Activated T-helper 1 cell treated with anti-CD3 and anti-CD28 coated beads, Interleukin-12 subunit alpha, Interleukin-12 subunit beta, Interleukin-2, Interleukin-4 antibody, amounts not matched to agents 30 ng/mL and 10 ng/mL and 1 ng/mL, durations not matched to agents 14 hours and 24 hours and 36 hours (primary cell): ENCODE data around the gene NUP210. TPM values are rescaled to one million over a fixed set of nuclear protein-coding genes. Genes with fewer than 3 reads are reported as not detected.

Experiments
- DNase-seq: peaks from one replicate; pipeline ENCODE4 v3.0.0; 2021; ENCODE audit warnings: low spot score
- H3K27ac Mint-ChIP-seq: one replicate; pipeline ENCODE4 v1.8.0; 2021; ENCODE audit warnings: mild to moderate bottlenecking, mixed read lengths
- H3K27me3 Mint-ChIP-seq: one replicate; pipeline ENCODE4 v1.8.0; 2022; ENCODE audit warnings: mild to moderate bottlenecking, moderate library complexity, mixed read lengths; ENCODE audit not compliant: insufficient read depth
- H3K36me3 Mint-ChIP-seq: one replicate; pipeline ENCODE4 v1.8.0; 2021; ENCODE audit warnings: low read depth, mixed read lengths
- H3K4me1 Mint-ChIP-seq: one replicate; pipeline ENCODE4 v1.8.0; 2021; ENCODE audit warnings: low read depth, mixed read lengths
- H3K4me3 Mint-ChIP-seq: one replicate; pipeline ENCODE4 v1.8.0; 2021; ENCODE audit warnings: mild to moderate bottlenecking, moderate library complexity, mixed read lengths
- H3K9me3 Mint-ChIP-seq: one replicate; pipeline ENCODE4 v1.8.0; 2021; ENCODE audit warnings: mixed read lengths
- intact Hi-C: fragments of 100-400 bp; cut with micrococcal nuclease; formaldehyde crosslinking; loops from one replicate; pipeline ENCODE4 v1.15.1; 2024
- total RNA-seq: library from RNA; stranded (reverse); gene quantifications from 2 replicates; pipeline ENCODE4 v1.2.3, GENCODE V29; 2022

Gene NUP210
- total RNA-seq, 1 donor from 2014 or later: 152 TPM

DNA sequence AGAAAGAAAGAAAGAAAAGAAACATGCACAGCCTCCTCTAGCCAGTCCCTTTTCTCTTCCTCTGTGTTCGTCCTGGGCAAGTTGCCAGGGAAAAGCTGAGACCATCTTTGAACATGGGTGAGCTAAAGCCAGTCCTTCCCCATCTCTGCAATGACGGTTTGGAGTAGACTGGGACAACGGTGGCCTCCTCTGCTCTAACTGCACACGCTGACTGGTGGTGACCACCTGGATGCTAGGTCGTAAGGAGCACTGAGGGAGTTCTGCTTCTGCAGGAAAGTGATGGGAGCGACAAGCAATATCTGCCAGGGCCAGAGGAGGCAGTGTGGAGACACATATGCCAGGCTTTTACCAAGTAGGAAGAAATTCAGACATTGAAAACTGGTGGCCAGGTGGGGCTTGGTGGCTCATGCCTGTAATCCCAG lies 111.7 kb downstream of the NUP210 start:
- peaks cover 8% of the 10 kb centered on the region for H3K36me3 Mint-ChIP-seq
- H3K4me1 Mint-ChIP-seq: no peaks in the 10 kb centered on the region
- no peaks in the 10 kb centered on the region for H3K27me3 Mint-ChIP-seq
- H3K9me3 Mint-ChIP-seq: no peaks in the 10 kb centered on the region
- no peak overlapping the region for H3K27ac Mint-ChIP-seq
- no peak overlapping the region for H3K4me3 Mint-ChIP-seq
- no peak for DNase-seq
- intact Hi-C loops: loop anchor here (10.0 kb wide), 1 partner anchor 214 kb away; no protein-coding TSS in a partner anchor

DNA sequence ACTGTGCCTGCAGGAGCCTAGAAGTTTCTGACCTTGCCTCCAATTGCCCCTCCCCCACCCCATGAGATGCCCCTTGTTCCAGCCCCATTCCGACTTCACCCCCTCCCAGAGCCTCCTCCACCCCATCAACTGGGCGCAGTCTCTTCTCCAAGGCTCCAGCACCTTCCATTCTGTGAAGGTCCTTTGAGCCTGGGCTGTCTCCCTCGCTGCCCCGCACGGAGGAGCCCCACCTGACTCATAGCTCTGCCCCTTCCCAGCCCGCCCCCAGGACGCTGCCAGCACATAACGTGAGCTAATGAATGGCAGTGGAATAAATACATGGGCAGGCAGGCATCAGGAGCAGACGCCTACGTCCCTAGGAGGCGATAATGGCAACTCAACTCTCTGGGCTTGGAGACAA lies 113.1 kb downstream of the NUP210 start:
- no peaks in the 10 kb centered on the region for H3K9me3 Mint-ChIP-seq
- intact Hi-C loops: loop anchor here (10.0 kb wide), 1 partner anchor 212 kb away; no protein-coding TSS in a partner anchor
- no peak overlapping the region for H3K27ac Mint-ChIP-seq
- no peak overlapping the region for H3K4me3 Mint-ChIP-seq
- H3K27me3 Mint-ChIP-seq: no peaks in the 10 kb centered on the region
- DNase-seq: no peak
- H3K4me1 Mint-ChIP-seq: no peaks in the 10 kb centered on the region
- H3K36me3 Mint-ChIP-seq: peaks cover 8% of the 10 kb centered on the region

DNA sequence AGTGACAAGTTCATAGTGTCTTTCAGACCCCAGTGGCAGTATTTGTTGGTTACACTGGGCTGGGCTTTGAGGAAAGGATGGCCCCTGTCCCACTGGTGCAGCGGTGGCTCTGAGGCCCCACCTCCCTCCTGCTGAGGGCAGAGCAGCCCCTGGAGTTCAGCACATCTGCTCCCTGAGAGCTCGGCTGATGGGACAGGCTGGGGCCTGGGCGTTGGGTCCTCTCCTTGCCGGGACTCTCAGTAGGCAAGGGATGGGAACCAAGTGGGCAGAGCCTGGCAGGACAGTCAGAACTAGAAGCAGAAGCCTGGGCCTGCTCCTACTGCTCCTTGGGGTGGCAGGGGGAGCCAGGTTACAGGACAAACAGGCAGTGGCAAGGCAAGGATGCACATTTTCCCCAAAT lies 114.5 kb downstream of the NUP210 start:
- no peak for DNase-seq
- no peaks in the 10 kb centered on the region for H3K4me1 Mint-ChIP-seq
- no peaks in the 10 kb centered on the region for H3K9me3 Mint-ChIP-seq
- no peak overlapping the region for H3K27ac Mint-ChIP-seq
- no peaks in the 10 kb centered on the region for H3K27me3 Mint-ChIP-seq
- no peak overlapping the region for H3K4me3 Mint-ChIP-seq
- peaks cover 8% of the 10 kb centered on the region for H3K36me3 Mint-ChIP-seq
- intact Hi-C loops: loop anchor here (10.0 kb wide), 1 partner anchor 211 kb away; no protein-coding TSS in a partner anchor

DNA sequence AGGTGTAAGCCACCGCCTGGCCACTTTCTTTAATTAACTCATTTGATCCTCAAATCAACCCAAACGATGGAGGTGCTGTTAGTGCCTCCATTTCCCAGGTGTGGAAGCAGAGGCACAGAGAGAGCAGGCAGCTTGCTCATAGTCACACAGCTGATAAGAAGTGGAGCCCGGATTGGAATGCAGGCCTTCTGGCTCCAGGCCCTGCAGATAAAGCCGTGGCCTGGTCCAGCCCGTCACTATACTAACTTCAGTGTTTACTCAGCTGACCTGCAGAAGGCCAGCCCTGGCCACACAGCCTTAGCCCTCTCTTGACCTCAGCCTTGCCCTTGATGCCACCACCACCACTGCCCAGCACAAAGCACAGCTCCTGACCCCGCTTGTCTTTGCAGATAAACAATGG lies 116.7 kb downstream of the NUP210 start:
- DNase-seq: no peak
- intact Hi-C loops: loop anchor here (10.0 kb wide), 1 partner anchor 209 kb away; no protein-coding TSS in a partner anchor
- no peak overlapping the region for H3K4me3 Mint-ChIP-seq
- H3K27ac Mint-ChIP-seq: no peak overlapping the region
- H3K9me3 Mint-ChIP-seq: no peaks in the 10 kb centered on the region
- H3K36me3 Mint-ChIP-seq: peaks cover 3% of the 10 kb centered on the region
- no peaks in the 10 kb centered on the region for H3K4me1 Mint-ChIP-seq
- H3K27me3 Mint-ChIP-seq: peaks cover 4% of the 10 kb centered on the region

DNA sequence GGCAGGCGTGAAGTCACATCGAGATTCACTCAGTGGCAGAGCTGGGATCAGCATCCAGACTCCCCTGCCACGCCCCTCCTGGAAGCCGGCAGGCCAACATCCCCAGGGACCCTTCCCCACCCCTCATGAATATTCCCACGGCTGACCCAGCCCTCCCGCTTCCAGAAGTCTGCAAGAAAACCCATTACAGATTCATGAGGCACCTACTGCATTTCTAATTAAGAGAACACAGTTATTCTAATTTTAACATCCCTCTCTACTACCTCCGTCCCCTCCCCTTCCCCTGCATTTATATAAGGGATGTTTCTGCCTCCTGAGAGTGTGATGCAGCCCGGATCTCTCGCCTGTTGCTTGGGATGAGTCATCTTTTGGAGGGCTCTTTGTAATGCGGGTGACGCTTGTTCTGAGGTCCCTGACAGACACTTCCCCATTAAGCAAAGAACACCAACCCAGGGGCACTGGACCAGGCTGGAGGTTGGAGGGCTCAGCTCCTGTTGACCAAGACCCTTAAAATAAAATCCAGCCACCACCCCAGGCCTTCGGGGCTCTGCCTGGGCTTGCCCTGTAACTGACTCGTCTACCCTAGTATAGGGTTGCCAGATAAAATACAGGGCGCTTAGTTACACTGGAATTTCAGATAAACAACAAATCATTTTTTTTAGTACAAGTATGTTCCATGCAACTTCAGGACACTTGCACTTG lies 118.7 kb downstream of the NUP210 start:
- Mint-ChIP-seq H3K27ac (no peak overlapping the region), H3K9me3 (no peaks in the 10 kb centered on the region), H3K27me3 (peaks cover 6% of the 10 kb centered on the region), H3K4me3 (no peak overlapping the region), H3K36me3 (no peaks in the 10 kb centered on the region), H3K4me1 (peaks cover 8% of the 10 kb centered on the region)
- DNase-seq: no peak
- intact Hi-C loops: loop anchor here (10.0 kb wide), 1 partner anchor 207 kb away; no protein-coding TSS in a partner anchor

DNA sequence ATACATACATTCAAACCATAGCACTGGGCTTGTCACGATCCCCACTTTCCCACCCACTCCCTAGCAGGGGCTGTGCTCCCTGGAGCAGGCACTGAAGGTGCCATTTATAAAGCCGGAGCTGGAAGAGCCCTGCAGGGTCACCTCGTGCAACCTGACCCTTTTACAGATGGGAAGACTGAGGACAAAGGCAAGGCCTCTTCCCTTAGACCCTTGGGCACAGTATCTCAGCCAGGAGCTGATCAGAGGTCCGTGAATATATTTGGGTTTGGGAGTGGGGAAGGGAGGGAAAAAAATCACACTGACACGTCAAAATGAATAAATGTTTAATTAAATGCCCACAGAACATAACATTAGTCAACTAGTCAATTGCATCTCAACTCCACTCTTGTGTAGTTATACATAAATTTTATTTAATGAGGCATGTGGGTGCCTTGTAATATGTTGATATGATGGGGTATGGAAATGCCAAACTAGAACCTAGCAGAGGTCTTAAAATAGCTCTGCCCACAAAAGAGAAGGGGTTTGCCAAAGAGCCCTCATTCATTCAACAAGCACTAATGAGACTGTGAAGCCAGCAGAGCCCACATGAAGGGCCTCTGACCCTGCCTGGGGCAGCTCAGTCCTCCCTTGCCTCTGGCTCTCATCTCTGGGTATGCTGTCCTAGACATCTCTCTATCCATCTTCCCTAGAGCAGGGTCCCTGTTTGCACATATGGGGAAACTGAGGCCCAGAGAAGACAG lies 119.4 kb downstream of the NUP210 start:
- DNase-seq: no peak
- Mint-ChIP-seq H3K4me1 (peaks cover 9% of the 10 kb centered on the region), H3K36me3 (no peaks in the 10 kb centered on the region), H3K27ac (no peak overlapping the region), H3K9me3 (no peaks in the 10 kb centered on the region), H3K27me3 (peaks cover 6% of the 10 kb centered on the region), H3K4me3 (no peak overlapping the region)
- intact Hi-C loops: loop anchor here (10.0 kb wide), 1 partner anchor 206 kb away; no protein-coding TSS in a partner anchor

DNA sequence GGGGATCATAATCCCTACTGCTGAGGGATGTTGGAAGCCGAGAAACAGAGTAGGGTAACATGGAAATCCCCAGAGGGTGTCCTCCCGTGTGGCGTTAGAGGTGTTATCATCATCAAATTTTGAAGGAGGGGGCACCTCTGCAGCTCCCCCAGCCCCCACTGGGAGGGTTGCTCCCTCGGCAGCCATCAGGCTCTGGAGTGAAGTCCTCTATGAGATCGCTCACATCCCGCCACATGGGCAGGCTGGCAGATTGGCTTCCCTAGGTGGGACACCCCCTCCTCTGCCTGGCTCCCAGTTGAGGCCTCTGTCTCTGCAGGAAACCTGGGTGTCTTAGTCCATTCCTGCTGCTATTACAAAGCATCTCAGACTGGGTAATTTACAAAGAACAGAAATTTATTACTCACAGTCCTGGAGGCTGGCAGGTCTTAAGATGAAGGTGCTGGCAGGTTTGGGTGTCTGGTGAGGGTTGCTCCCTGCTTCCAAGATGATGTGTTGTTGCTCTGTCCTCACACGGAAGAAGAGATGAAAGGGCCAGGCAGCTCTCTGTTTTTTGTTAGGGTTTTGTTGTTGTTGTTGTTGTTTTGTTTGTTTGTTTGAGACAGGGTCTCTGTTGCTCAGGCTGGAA lies 120.5 kb downstream of the NUP210 start:
- no peak for DNase-seq
- Mint-ChIP-seq H3K4me3 (no peak overlapping the region), H3K27me3 (peaks cover 9% of the 10 kb centered on the region), H3K27ac (no peak overlapping the region), H3K4me1 (peaks cover 9% of the 10 kb centered on the region), H3K36me3 (no peaks in the 10 kb centered on the region), H3K9me3 (no peaks in the 10 kb centered on the region)
- intact Hi-C loops: loop anchor here (10.0 kb wide), 1 partner anchor 205 kb away; no protein-coding TSS in a partner anchor

DNA sequence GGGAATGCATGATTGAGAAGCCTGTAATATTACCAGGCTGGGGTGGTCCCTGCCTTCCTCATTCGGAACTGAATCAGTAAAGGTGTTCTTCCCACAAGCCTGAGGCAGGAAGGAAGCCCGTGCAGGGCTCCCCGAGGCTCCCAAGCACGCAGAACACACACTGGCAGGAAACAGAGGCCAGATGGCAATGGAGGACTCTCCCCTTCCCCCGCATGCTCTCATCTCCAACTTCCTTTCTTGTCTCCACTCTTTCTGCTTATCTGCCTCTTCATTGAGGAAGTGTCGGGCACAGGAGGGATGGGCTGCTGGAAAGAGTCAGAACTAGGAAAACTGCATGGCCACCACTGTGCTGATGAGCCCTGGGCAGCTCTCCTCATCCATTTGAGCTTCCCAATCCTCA lies 123.5 kb downstream of the NUP210 start:
- intact Hi-C loops: no loop called here
- no peaks in the 10 kb centered on the region for H3K36me3 Mint-ChIP-seq
- H3K4me3 Mint-ChIP-seq: no peak overlapping the region
- H3K4me1 Mint-ChIP-seq: peaks cover 9% of the 10 kb centered on the region
- H3K9me3 Mint-ChIP-seq: no peaks in the 10 kb centered on the region
- peaks cover 17% of the 10 kb centered on the region for H3K27me3 Mint-ChIP-seq
- no peak for DNase-seq
- H3K27ac Mint-ChIP-seq: no peak overlapping the region

DNA sequence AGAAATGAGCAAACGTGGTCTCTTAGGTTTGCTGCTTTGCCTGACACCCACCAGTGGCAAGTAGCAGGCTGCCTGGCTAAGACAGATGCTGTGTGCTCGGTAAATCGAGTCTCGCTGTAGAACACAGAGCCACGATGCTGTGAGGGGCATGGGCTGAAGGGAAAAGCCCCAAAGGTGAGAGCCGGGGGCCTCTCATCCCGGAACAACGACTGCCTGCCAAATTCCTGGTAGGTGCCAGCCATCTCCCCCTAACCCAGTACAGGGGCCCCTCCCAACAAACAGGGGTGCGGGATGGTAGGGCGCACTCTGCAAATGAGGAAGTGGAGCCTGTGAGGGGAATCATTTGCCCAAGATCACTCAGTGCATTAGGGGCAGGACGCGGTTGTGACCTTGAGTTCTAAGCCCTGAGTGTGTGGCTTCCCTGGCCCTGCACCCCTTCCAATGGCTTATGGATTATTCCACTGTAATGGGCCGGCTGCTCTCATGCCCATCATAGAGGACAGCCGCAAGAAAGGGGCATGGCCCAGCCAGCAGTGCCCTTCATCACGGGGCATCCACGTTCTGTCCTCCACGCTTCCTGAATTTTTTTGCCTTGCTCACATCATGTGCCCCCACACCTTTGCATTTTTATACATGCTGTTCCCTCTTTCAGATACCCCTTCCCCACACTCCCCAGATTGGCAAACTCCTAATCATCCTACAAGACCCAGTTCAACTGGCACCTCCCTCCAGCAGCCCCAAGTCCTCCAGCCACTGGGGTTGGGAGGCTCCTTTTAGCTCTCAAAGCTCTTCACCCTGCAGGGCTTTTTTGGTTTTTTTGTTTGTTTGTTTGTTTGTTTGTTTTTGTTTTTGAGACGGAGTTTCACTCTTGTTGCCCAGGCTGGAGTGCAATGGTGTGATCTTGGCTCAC lies 125.4 kb downstream of the NUP210 start:
- Mint-ChIP-seq H3K36me3 (no peaks in the 10 kb centered on the region), H3K27ac (no peak overlapping the region)

DNA sequence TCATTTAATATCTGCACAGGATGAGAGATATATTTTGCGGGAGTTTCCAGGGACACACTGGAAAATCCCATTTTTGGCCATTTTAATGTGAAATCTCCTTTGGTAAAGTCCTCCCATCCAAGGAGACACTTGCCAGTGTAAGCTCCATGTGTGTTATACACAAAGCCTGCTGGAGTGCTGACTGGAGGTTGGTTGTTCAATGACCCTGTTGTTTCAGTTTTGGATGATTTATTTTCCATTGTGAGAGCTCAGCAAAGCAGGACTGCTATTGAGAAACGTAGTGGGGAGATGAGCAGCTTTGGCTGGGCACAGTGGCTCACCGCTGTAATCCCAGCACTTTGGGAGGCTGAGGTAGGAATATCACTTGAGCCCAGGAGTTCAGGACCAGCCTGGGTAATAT lies 127.7 kb downstream of the NUP210 start:
- no peaks in the 10 kb centered on the region for H3K36me3 Mint-ChIP-seq
- peaks cover 9% of the 10 kb centered on the region for H3K4me1 Mint-ChIP-seq
- H3K9me3 Mint-ChIP-seq: peaks cover 1% of the 10 kb centered on the region
- peaks cover 21% of the 10 kb centered on the region for H3K27me3 Mint-ChIP-seq
- no peak overlapping the region for H3K27ac Mint-ChIP-seq
- no peak for DNase-seq
- H3K4me3 Mint-ChIP-seq: no peak overlapping the region
- intact Hi-C loops: no loop called here

More for the DNA sequence above, 125.4 kb downstream of the NUP210 start:
- DNase-seq: no peak
- Mint-ChIP-seq H3K27me3 (peaks cover 17% of the 10 kb centered on the region), H3K9me3 (no peaks in the 10 kb centered on the region), H3K4me3 (no peak overlapping the region), H3K4me1 (peaks cover 9% of the 10 kb centered on the region)
- intact Hi-C loops: no loop called here

DNA sequence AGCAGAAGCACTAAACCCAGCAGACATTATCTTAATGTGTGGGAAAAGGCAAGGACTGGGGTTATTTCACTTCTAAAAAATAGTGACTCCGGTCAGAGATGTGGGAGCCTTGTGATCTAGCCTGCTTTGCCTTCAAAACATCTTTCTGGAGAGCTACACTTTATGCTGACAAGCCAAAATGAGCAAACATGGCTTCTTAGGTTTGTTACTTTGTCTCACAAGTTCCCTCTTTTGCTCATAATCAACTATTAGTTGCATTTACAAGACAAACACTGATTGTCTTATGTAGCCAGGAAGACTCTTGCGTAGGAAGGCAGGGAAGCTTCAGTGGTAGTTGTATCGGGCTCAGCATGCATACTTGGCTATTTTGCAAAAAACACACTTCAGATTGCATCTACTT lies 129.2 kb downstream of the NUP210 start:
- Mint-ChIP-seq H3K9me3 (peaks cover 14% of the 10 kb centered on the region), H3K4me1 (no peaks in the 10 kb centered on the region), H3K4me3 (no peak overlapping the region), H3K36me3 (peaks cover 2% of the 10 kb centered on the region), H3K27me3 (peaks cover 29% of the 10 kb centered on the region), H3K27ac (no peak overlapping the region)
- no peak for DNase-seq
- intact Hi-C loops: no loop called here

DNA sequence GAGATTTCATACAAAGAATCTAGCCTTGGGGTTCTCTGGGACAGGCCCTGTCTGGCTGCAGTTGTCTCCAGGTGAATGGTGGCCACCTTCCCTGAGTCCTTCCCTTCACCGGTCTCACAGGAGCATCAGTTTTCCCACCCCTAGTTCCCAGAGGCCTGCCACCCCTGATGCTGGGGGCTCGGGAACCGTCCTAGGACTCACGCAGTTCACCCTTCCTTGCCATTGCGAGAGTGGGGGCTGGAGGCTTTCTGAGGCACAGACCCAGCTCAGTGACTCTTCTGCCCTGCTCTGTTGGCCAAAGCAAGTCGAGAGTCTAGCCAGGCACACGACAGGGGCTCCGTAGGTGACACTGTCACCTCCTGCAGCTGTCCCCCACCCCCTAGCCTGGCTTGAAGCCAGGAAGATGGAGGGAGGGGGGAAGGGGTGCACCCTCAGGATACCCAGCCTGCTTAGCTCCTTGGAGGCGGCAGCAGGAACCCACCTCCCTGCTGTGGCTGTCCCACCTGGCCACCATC lies 130.3 kb downstream of the NUP210 start:
- Mint-ChIP-seq H3K4me1 (no peaks in the 10 kb centered on the region), H3K4me3 (no peak overlapping the region), H3K27me3 (peaks cover 30% of the 10 kb centered on the region), H3K36me3 (peaks cover 2% of the 10 kb centered on the region), H3K27ac (no peak overlapping the region), H3K9me3 (peaks cover 16% of the 10 kb centered on the region)
- intact Hi-C loops: no loop called here
- DNase-seq: no peak
